NCI-H460 (cell line): ENCODE results near the gene SPC25. TPM values are rescaled to one million over a fixed set of nuclear protein-coding genes. Genes with fewer than 3 reads are reported as not detected.
"Not testable (repeated sequence)": the region's sequence is repeated elsewhere in the genome, so short reads cannot be mapped to it uniquely, and the experiment has no call there.

Experiments used
- DNase-seq: peaks from one replicate; pipeline ENCODE4 v3.0.0-alpha.2; 2016; ENCODE audit warnings: low read depth; ENCODE audit errors: extremely low read depth
- total RNA-seq: library from RNA; depleted of rRNA; stranded (reverse); fragments of >200 nt; shearing (Covaris generic); gene quantifications from 2 replicates; pipeline ENCODE4 v1.2.3, GENCODE V29; 2014

SPC25 gene
- total RNA-seq, 1 experiment from 2014 or later: 12.7 TPM

DNA sequence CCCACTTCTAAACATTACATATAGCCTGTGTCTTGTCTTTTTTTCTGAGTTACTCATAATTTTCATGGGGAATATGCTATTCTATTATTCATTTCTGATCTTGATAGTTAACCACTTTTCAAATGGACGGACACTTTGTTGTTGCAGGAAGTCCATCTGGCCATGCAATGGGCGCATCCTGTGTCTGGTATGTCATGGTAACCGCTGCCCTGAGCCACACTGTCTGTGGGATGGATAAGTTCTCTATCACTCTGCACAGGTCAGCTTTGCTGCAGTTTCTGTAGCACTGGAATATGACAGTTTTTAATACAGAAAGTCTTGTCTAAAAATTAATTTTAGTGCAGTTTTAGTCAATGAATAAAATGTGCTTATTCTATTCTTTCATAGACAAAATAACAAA, 14.1 kb upstream of the SPC25 start:
- DNase-seq: no peak

GRCh38 chr2:168903888-168904287, 13.7 kb upstream of the SPC25 start:
- no peak for DNase-seq

DNA sequence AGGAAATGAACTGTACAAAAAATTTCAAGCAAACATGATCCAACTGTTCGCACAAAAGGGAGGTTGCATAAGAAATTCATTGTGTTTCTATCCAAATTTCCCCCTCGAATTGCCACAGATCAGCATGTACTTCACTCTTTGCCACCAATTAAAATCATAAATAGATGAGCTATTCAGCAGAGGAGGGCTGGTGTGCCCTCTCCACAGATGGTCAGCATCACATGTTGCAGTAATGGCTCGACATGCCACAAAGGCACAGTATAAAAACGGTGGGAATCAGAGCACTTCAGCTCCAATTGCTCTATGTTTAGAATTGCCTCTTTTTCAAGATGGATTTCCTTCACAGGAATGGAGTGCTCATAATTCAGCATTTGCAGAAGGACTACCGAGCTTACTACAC, 10.8 kb upstream of the SPC25 start, which contains the start of gene G6PC2:
Gene G6PC2, plus strand, starts transcription at position 289 of the 400 bp plus-strand sequence. Its CDS starts 41 bp downstream, at position 330.
- DNase-seq: no peak

DNA sequence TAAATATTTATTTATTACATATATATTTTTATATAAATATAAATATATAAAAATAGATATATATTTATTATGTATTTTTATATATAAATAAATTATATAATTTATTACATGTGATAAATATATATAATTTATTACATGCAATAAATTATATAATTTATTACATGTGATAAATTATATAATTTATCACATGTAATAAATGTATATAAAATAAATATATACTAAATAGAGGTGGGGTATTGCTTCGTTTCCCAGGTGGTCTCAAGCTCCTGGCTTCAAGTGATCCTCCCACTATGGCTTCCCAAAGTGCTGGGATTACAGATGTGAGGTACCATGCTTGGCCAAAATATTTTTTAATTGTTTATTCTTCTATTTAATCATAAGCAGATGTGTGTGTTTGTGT, 7.2 kb upstream of the SPC25 start:
- no peak for DNase-seq

DNA sequence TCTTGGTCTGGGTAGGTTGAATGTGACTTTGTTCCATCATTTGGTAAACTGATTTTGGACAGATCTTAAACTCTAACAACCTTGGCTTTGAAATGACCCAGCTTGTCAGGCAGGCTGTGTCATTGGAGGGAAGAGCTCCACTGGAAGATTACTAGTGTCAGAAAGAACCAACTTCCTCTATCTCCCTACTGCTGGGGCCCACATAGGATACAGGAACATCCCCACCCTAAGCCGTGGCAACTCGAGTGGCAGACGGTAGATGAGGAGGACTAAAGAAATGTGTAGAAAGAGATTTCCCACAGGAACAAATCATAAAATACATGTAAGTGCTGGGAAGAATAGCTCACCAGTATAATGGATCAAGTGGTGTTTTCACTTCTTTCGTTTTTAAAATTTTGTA, 6.6 kb upstream of the SPC25 start:
- no peak for DNase-seq

DNA sequence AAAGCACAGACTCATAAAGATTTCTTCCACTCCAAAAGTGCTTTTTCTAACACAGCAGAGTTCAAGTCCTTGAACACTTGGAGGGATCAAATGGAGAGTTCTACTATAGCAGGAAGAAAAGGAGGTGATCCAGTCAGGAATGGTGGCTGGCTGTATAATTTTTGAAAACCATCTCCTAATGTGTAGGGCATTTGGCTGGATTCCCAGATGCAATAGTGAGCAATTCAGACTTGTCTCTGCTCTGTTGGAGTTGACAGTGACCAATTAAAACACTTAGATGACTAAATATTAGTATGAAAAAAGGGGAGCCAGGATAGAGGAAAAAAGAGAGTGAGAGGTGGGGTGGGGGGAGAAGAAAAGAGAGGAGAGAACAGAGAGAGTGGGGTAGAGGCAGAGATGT, 5.5 kb upstream of the SPC25 start:
- DNase-seq: no peak

DNA sequence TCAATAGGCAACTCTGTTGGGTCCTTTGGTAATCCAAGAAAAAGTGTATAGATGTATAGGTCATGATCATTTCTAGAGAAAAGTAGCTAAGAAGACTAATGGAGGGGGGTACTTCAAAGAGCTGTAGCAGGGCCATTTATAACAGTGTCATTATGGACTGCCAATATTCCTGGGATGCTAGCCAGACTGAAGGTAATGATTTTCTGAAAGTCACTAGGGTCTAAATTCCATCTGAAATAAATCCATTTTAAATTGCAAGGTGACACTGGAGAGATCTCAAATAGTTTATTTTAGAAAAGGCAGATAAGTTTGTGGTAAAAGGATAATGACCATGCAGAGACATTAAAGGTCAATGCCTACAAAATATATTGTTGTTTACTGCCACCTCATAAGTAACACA, 4.5 kb upstream of the SPC25 start:
- DNase-seq: no peak

DNA sequence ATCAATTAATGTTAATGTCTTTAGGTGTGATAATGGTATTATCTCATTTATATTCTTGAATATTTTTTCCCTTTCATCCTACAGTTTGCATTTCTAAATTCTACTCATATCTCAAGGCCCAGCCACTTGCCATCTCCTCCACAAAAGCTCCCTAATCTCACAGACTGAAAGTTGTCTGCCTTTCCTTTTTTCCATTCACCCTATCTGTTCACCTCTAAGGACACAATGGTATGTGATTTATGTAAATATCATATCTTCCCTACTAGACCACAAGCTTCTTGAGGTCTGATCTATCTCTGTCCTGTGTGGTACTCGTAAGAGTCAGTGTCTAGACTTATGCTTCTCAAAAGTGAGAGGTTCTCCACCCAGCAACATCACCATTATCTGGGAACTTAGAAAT, 3.9 kb upstream of the SPC25 start:
- DNase-seq: no peak

DNA sequence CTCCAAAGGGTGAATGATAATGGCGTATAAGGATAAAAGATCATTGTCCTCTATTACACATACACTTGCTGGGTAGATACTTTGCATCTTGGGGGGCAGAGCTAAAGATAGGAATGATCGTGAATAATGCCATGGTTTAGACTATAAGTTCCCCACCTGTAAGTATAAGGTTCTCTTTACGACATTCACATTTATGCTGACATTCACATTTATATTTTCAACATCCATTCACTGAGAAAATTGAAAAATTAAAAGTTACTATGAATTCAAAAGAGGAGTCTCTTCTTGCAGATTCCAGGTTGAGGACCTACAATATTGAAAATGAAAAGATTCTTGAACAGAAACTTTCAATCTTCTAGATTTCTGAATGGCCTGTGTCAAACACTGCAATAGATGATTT, 2.1 kb upstream of the SPC25 start:
- no peak for DNase-seq

- no peak for DNase-seq
Measured at GRCh38 chr2:168889635-168890005, 610 bp downstream of the SPC25 start.

GRCh38 chr2:168884975-168885374, 5.3 kb downstream of the SPC25 start:
- DNase-seq: no peak

DNA sequence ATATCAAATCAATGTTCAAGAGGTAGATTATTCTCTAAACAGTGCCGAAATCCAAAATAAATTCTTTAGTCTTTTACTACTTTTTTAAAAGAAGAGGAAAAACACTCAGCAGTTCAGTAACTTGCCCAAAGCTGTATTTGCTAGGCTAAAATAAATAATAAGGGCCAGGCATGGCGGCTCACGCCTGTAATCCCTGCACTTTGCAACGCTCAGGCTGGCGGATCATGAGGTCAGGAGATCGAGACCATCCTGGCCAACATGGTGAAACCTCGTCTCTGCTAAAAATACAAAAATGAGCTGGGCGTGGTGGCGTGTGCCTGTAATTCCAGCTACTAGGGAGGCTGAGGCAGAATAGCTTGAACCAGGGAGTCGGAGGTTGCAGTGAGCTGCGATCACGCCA, 8.1 kb downstream of the SPC25 start:
- not testable (repeated sequence) for DNase-seq

- no peak for DNase-seq
Measured at GRCh38 chr2:168874368-168875054, 15.7 kb downstream of the SPC25 start.

DNA sequence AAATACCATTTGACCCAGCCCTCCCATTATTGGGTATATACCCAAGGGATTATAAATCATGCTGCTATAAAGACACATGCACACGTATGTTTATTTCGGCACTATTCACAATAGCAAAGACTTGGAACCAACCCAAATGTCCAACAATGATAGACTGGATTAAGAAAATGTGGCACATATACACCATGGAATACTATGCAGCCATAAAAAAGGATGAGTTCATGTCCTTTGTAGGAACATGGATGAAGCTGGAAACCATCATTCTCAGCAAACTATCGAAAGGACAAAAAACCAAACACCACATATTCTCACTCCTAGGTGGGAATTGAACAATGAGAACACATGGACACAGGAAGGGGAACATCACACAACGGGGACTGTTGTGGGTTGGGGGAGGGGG, 19.4 kb downstream of the SPC25 start:
- DNase-seq: not testable (repeated sequence)

DNA sequence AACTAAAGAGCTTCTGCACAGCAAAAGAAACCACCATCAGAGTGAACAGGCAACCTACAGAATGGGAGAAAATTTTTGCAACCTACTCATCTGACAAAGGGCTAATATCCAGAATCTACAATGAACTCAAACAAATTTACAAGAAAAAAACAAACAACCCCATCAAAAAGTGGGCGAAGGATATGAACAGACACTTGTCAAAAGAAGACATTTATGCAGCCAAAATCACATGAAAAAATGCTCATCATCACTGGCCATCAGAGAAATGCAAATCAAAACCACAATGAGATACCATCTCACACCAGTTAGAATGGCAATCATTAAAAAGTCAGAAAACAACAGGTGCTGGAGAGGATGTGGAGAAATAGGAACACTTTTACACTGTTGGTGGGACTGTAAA, 19.9 kb downstream of the SPC25 start:
- not testable (repeated sequence) for DNase-seq

- DNase-seq: not testable (repeated sequence)
Measured at GRCh38 chr2:168867164-168867563, 23.1 kb downstream of the SPC25 start.

GRCh38 chr2:168858146-168858545, 32.1 kb downstream of the SPC25 start:
- no peak for DNase-seq

DNA sequence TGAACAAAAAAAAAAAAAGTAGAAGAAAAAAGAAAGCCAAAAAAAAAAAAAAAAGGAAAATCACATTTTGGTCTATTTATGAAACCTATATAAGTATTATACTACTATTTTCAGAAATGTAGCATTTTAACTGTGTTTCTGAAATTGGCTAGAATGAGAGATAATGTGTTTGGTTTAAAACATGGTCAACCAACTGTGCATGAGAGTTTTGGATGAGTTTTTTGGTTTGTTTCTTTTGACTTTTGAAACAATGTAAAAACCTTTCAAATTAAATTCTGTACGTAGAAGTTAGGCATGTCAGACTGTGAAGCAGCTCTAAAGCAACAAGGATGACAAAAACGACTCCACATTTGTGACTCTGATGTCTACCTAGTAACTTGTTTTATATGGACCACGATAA, 34.6 kb downstream of the SPC25 start:
- DNase-seq: no peak

DNA sequence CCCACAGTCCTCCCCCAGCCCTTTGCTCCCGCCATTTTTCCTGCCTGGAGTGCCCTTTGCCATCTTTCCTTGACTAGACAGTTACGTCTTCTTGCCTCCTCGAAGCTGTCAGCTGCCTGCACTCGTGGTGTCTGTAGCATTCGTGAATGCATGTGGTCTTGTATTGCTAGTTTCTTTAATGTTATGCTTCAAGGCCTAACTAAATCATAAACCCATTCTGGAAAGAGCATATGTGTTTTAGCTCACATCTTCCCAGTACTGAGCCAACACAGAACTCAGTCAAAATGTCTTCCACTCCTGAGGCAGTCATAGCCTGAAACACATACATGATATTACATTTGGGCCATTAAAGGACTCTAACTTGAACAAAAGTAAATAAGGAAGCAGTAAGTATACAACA, 35.6 kb downstream of the SPC25 start:
- DNase-seq: no peak

GRCh38 chr2:168853471-168853870, 36.8 kb downstream of the SPC25 start:
- no peak for DNase-seq

GRCh38 chr2:168852481-168852880, 37.7 kb downstream of the SPC25 start:
- DNase-seq: no peak

- DNase-seq: no peak
Measured at GRCh38 chr2:168851674-168852320, 38.4 kb downstream of the SPC25 start.

DNA sequence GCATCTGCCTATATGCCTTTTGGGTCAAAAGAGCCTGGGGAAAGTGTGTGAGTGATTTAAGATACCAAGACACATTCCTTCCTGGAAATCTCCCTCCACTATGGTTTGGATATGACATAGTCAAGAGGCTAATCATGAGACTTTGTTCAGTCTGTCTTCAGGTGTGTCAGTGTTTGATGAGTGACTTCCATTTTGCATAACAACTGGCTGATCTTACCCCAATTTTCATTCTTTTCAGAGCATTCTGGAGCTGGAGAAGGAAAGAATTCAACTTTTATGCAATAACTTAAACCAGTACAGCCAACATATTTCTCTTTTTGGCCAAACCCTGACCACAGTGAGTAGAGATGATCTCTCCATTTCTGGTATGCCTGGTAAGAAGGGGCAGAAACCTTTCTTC, 39.4 kb downstream of the SPC25 start:
- no peak for DNase-seq
